GM18502 (cell line): ENCODE measurements around the gene COL9A1.

Experiments
- ATAC-seq: cut with Tn5 transposase; IDR thresholded peaks from one replicate; pipeline ENCODE4 v1.9.1; 2021; ENCODE audit warnings: mild to moderate bottlenecking; ENCODE audit not compliant: unreplicated experiment, poor library complexity

The COL9A1 gene

DNA sequence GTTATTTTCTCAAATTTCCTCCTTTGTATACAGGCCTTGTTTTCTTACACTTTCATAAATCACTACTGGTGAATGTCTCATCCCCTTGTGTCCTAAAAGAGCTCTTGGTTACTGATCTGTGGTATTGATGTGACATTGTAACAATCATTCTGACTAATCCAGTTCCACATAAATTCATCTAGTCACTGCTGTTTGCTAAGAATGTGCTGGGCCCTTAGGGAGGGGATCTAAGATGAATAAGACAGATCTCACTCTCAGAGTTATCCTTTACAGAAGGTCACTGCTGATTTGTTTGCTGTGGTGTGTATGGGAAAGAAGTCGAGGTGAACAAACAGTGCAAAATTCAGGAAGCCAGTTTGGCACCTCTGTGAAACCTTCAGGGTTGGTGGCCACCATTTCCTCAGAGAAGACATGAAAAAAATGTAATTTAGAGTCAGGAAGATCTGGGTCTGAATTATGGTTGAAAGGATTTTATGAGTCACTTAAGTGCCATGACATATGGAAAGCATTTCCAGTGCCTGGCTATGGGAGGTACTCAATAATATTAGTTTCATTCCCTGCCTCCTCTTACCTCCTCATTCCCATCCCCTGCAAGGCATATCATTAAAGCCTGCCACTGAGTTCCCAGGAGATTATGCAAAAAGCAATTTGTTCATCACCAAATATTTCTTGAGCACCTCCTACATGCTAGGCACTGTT is 121.8 kb downstream of the COL9A1 start:
- peak; percentile 78 for ATAC-seq

DNA sequence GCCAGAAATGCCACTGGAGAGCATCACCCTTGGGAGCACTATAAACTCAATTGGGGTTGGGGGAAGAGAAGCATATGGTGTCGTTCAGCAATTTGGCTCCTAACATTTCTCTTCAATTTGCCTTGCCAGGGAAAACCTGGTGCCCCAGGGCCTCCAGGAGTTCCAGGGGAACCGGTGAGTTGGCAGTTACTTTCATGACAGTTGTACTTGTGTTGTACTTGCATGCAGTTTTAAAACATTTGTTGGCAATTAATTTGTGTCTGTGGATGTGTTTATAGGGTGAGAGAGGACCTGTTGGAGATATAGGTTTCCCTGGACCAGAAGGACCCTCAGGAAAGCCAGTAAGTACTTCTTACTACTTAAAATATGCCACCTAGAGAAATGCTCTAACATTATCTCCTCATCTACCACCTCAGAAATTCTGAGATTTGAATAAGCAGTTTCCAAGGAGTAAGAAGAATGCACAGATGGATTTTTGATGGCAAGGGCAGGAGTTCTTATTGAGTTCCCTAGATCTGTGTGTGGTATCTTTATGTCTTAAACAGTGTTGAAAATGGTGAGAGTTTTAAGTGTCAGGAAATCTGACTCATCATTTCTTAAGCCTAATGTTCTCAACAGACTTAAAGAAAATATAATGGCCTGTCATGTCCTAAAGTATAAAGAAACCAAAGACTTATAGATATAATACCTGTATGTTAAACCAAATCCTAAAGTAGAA is 122.5 kb downstream of the COL9A1 start:
- peak; percentile 16 for ATAC-seq

DNA sequence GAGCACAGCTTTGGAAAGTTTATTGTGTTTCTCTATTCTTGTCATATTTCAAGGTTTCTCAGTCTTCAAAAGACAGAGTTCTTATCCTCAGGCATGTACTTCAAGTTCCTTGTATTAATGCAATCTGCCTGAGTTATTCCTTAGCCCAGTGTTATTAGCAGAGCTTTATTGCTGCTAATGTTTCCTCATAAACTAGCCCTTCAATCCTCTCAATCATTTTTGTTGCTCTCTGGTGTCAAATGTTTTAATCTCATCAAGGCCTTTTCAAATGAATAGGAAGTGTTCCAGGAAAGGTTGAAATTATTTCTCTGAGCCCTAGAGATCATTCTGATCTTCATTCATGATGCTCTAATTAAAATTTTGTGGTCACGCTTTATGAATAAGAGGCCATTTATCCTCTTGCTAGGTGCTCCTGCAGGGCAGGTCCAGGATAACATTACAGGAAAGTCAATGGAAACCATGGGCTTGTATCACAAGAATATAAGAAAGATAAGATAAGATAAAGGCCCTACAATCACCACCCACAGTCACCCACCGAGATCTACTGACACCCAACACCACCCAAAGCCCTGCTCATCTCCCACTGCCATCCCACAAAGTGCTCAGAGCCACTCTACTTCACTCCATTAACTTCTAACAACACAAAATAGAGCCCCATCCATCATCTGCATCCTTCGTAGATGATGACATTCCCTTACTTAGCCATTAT is 125.9 kb downstream of the COL9A1 start:
- no peak for ATAC-seq

DNA sequence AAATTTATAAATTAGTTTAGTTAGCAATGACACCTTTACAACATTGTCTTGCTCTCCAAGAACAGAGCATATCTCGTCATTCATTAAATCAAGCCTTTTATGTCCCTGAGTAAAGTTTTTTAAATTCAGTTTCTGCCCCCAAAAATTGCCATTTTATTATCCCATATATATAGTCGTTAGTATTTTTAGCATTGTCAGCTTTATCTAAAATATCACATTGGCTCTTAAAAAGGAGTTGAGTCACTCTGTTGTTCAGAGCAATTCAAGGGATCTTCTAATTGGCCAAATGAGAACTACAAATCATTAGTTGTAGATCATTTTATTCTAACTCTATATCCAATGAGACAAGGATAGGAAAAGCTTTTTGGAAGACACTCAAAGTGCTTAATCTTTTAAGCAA is 127.1 kb downstream of the COL9A1 start:
- ATAC-seq: no peak

DNA sequence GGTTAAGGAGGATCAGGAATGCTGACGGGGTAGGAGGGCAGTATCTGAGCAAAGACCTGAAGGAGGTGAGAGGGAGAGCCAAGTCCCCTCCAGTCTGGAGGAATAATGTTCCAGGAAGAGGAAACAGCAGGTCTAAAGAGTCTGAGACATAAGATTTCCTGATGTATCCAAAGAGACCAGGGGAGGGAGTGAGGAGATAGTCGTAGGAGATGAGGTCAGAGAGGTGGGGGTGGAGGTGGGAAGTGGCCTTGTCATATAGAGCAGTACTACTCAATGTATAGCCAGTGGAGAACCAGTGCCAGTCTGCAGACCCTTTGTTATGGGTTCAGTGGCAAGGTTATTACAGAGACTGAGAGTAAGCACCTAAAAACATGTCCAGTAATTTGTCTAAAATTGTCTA is 130.6 kb downstream of the COL9A1 start:
- no peak for ATAC-seq

DNA sequence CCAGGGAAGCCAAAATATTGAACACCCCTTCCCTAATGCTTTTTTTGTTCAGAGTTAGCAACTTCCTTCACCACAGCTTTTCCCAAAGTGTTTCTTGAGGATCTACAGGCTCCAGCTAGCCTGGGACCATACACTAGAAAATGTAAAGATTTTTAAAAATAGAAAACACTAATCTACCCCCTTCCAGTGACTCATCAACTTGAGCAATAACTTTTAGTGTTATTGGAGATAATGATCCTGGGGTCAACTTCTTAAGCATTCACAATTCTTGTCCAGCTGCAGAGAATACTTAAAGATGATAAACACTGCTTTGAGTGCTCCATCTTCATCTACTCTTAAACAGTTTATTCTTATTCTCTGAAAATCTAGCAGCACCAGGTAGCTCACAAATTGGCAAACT is 131.6 kb downstream of the COL9A1 start:
- no peak for ATAC-seq

DNA sequence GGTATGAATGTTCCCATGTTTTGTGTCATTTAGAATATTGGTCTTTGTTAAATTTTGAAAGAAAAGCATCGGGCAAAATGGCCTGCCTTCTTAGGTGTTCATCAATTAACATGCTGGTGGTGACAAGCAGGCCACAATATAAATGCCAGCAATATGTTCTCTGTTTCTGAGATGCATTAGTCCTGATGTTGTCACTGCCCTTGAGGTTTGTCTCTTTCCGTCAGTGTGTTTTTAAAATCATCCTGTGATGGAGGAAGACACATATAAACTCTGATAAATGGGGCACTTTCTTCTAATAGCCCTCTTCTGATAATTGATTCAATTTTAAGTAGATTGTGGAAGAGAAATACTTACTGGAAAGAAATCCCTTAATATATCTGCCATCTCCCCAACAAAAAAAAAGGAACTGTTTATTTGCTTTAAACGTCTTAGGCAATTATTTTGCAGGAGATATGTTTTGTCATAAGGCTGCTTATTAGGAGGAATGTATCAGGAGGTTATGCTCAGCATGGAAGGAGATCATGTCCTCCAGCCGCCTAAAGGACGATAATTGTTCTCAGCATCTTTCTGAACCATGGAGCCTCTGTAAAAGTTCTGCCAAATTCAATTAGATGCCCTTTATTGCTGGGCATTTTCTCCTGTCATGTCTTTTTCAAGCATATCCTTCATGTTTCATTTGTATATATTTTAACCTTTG is 134.1 kb downstream of the COL9A1 start:
- no peak for ATAC-seq
